Kidney epithelial cell (primary cell): Measurements from ENCODE around the gene MGLL. TPM values are rescaled to one million over a fixed set of nuclear protein-coding genes. Genes with fewer than 3 reads are reported as not detected.

ENCODE experiments used
- DNase-seq: peaks from one replicate; pipeline ENCODE4 v3.0.0-alpha.2; 2010; ENCODE audit warnings: low read depth
- H3K27me3 ChIP-seq: 2 replicates; pipeline ENCODE4 v1.6.0; 2011; ENCODE audit warnings: low read length; ENCODE audit not compliant: control insufficient read depth, insufficient read depth
- H3K36me3 ChIP-seq: 2 replicates; pipeline ENCODE4 v1.5.1; 2011; ENCODE audit warnings: low read length; ENCODE audit not compliant: control insufficient read depth, insufficient read depth
- H3K4me3 ChIP-seq: 2 replicates; pipeline ENCODE4 v1.5.1; 2011; ENCODE audit warnings: low read depth, mild to moderate bottlenecking, control low read depth, low read length
- total RNA-seq: library from RNA; depleted of rRNA; stranded (reverse); fragments of >200 nt; gene quantifications from 2 replicates; pipeline ENCODE4 v1.2.3, GENCODE V29; 2015
- TF ChIP-seq, protein P1 (sequence below): IDR thresholded peaks from 2 replicates; pipeline ENCODE4 v1.5.1; 2011; ENCODE audit warnings: mild to moderate bottlenecking, moderate library complexity, low read length, control low read depth, inconsistent platforms; ENCODE audit not compliant: insufficient read depth, poor library complexity, severe bottlenecking

MGLL gene
- total RNA-seq, 1 donor from 2014 or later, result 71.8 TPM

- TF ChIP-seq, protein P1, sequence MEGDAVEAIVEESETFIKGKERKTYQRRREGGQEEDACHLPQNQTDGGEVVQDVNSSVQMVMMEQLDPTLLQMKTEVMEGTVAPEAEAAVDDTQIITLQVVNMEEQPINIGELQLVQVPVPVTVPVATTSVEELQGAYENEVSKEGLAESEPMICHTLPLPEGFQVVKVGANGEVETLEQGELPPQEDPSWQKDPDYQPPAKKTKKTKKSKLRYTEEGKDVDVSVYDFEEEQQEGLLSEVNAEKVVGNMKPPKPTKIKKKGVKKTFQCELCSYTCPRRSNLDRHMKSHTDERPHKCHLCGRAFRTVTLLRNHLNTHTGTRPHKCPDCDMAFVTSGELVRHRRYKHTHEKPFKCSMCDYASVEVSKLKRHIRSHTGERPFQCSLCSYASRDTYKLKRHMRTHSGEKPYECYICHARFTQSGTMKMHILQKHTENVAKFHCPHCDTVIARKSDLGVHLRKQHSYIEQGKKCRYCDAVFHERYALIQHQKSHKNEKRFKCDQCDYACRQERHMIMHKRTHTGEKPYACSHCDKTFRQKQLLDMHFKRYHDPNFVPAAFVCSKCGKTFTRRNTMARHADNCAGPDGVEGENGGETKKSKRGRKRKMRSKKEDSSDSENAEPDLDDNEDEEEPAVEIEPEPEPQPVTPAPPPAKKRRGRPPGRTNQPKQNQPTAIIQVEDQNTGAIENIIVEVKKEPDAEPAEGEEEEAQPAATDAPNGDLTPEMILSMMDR, result no peak
- no peaks in the 10 kb centered on the region for H3K36me3 ChIP-seq
- DNase-seq, result no peak
- H3K27me3 ChIP-seq, result no peaks in the 10 kb centered on the region
- H3K4me3 ChIP-seq, result no peak overlapping the region
Observed at GRCh38 chr3:127777921-127778656, 44.2 kb downstream of the MGLL start.

DNA sequence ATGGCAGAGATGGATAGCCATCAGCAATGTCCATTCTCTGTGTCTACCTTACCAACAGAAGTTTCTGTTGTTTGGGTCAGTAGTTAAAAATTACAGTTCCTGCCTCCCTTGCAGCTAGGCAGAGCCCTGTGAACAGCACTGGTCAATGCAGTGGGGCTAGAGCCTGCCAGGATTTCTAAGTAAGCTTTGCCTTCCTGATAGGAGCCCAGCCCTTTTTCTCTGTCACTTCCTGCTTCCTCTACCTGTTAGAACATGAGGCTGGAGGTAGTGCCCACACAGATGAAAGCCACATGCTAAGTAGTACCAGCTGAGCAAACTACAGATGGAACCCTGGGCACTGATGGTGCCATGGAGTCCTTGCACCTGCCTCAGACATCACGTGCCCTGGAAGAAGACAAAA lies 45.0 kb downstream of the MGLL start:
- H3K4me3 ChIP-seq, result no peak overlapping the region
- TF ChIP-seq, protein P1, result no peak
- H3K36me3 ChIP-seq, result no peaks in the 10 kb centered on the region
- DNase-seq, result no peak
- no peaks in the 10 kb centered on the region for H3K27me3 ChIP-seq

- TF ChIP-seq, protein P1, result no peak
- Histone ChIP-seq H3K27me3 (no peaks in the 10 kb centered on the region), H3K36me3 (no peaks in the 10 kb centered on the region), H3K4me3 (no peak overlapping the region)
- no peak for DNase-seq
Observed at GRCh38 chr3:127776347-127776746, 46.0 kb downstream of the MGLL start.

DNA sequence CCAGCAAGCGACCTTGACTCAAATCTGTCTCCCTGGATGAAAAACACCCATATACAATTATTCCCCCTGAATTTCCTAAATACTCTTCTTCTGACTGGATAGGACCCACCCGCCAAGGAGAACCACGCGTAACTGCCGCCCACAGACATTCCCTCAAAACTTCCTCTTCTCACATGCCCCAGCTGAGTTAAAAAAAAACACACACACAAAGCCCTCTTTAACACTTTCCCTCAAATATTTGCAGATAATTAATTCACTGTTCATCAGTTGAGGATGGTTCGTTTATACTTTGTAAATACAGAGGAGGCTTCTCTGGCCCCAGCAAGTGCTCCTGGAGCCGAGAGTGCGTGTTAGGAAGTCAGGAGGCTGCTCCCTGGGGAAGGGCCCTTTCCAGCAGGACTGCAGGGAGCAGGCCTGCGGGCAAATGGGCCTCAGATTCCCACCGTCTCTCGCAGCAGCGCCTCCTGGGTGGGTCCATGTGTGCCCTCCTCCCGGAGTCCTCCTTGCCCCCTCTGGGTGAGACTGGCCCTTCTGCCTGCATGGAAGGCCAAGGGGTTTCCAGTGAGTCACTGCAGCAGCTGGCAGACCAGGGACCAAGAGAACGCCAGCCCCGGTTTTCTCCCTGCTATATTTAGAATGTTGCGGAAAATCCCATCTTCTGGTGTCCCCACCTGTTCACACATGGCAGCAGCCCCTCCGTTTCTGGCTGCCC lies 46.8 kb downstream of the MGLL start:
- TF ChIP-seq, protein P1, result no peak
- no peaks in the 10 kb centered on the region for H3K27me3 ChIP-seq
- peak; percentile 63 for DNase-seq
- no peaks in the 10 kb centered on the region for H3K36me3 ChIP-seq
- no peak overlapping the region for H3K4me3 ChIP-seq

DNA sequence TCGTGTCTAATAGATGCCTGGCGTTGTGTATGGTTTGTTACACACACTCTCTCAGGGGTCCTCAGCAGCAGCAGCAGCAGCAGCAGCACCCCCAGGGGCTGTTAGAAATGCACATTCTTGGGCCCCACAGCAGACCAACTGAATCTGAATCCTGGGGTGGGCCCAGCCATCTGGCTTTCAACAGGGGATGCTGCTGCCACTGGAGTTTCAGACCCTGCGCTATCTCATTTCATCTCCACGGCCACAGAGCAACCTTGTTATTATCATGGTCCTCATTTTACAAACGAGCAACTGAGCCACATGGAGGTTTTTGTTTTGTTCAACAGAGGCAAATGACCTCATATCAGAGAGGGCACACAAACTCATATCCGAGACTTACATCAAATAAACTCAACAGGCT lies 47.7 kb downstream of the MGLL start:
- TF ChIP-seq, protein P1, result no peak
- H3K36me3 ChIP-seq, result no peaks in the 10 kb centered on the region
- no peak for DNase-seq
- H3K4me3 ChIP-seq, result no peak overlapping the region
- no peaks in the 10 kb centered on the region for H3K27me3 ChIP-seq
